Choroid plexus epithelial cell (primary cell): ENCODE data around the gene LTF.

ENCODE experiments used
- DNase-seq: peaks from one replicate; pipeline ENCODE4 v3.0.0-alpha.2; 2010; ENCODE audit warnings: low read depth
- H3K4me3 ChIP-seq: 2 replicates; pipeline ENCODE4 v1.5.1; 2011; ENCODE audit warnings: low read depth, mild to moderate bottlenecking, control low read depth, low read length, moderate library complexity
- TF ChIP-seq, protein P1 (sequence below): conservative IDR thresholded peaks from 2 replicates; pipeline ENCODE4 v1.5.1; 2011; ENCODE audit warnings: low read depth, mild to moderate bottlenecking, control low read depth, inconsistent platforms, low read length, moderate library complexity

LTF gene

DNA sequence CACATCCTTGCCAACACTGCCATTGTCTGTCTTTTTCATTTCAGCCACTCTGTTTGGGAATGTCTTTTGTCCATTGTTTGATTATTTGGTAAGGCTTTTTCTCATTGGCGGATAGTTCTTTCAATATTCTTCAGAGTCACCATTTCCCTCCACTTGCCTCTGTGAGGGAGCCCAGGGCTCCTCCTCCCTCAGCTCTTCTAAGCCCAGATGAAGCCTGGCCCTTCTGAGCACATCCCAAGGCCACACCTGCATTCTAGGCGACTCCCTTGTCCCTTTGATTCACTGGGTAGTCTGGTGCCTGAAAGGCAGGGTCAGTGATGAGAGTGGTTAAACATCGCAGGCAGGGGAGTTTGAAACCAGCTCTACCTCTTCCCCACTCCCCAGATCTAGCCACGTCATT, 12.4 kb upstream of the LTF start:
- no peak for DNase-seq

DNA sequence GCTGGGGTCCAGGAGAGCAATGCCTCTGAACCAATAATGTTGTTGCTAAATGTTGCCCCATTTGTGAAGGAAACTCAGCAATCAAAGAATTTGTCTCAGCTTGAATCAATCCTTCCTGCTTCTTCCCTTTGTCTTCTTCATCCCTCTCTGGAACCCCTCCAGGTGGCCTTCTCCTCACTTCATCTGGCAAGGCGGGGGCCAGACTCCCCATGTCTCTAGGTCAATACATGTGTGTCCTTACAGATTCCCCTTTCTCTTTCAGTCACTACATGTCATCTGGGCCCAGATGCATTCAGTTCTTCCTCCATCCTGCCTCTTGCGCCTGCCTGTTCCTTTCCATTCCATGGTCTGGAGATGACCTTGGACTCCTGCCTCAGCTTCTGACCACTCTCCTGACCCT, 8.0 kb upstream of the LTF start:
- no peak overlapping the region for H3K4me3 ChIP-seq

More for the DNA sequence above, 12.4 kb upstream of the LTF start:
- TF ChIP-seq, protein P1, sequence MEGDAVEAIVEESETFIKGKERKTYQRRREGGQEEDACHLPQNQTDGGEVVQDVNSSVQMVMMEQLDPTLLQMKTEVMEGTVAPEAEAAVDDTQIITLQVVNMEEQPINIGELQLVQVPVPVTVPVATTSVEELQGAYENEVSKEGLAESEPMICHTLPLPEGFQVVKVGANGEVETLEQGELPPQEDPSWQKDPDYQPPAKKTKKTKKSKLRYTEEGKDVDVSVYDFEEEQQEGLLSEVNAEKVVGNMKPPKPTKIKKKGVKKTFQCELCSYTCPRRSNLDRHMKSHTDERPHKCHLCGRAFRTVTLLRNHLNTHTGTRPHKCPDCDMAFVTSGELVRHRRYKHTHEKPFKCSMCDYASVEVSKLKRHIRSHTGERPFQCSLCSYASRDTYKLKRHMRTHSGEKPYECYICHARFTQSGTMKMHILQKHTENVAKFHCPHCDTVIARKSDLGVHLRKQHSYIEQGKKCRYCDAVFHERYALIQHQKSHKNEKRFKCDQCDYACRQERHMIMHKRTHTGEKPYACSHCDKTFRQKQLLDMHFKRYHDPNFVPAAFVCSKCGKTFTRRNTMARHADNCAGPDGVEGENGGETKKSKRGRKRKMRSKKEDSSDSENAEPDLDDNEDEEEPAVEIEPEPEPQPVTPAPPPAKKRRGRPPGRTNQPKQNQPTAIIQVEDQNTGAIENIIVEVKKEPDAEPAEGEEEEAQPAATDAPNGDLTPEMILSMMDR = no peak
- H3K4me3 ChIP-seq = no peak overlapping the region

DNA sequence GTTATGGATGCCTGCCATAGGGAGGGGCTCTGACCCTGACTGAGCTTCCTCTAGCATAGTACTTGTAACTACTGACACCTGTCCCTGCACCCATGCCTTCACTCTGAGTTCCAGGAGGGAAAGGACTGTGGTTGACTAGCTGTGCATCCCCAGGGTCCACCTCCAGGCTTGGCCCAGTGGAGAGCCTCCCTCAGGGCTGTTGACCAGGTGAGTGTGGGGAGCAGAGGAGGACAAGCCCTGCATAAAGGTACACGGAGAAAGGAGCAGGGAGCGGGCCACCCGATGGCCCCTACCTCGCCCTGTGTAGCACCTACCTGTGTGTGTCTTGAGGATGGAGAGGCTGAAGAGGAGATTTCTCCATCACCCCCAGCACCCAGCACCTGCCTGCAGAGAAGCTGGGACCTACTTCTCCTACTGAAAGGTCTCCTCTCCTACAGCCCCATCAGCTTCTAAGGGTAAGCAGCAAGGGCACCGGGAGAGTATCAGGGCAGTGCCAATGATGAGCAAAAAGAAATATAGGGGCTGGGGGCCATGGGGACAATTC, 6.7 kb upstream of the LTF start:
- no peak for DNase-seq
- H3K4me3 ChIP-seq = no peak overlapping the region
- TF ChIP-seq, protein P1 = no peak

More for the DNA sequence above, 8.0 kb upstream of the LTF start:
- TF ChIP-seq, protein P1 = no peak
- no peak for DNase-seq

DNA sequence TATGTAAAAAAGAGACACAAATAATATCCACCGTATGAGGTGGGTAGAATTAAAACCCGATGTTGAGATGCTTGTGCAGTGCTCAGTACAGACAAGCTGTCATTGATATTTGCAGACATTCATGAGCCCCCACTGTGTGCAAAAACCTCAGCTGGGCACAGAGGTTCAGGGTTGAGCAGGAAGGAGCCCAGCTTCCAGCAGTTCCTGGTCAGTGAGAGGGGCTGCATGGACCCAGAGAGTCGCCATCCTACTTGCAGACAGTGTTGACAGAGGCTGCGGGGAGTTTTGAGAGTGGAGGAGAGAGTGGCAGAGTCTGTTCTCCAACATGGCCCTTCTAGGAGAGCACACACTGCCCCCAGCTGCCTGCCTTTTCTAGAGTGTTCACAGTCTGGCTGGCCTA, 6.1 kb upstream of the LTF start:
- TF ChIP-seq, protein P1 = no peak
- no peak overlapping the region for H3K4me3 ChIP-seq
- no peak for DNase-seq

DNA sequence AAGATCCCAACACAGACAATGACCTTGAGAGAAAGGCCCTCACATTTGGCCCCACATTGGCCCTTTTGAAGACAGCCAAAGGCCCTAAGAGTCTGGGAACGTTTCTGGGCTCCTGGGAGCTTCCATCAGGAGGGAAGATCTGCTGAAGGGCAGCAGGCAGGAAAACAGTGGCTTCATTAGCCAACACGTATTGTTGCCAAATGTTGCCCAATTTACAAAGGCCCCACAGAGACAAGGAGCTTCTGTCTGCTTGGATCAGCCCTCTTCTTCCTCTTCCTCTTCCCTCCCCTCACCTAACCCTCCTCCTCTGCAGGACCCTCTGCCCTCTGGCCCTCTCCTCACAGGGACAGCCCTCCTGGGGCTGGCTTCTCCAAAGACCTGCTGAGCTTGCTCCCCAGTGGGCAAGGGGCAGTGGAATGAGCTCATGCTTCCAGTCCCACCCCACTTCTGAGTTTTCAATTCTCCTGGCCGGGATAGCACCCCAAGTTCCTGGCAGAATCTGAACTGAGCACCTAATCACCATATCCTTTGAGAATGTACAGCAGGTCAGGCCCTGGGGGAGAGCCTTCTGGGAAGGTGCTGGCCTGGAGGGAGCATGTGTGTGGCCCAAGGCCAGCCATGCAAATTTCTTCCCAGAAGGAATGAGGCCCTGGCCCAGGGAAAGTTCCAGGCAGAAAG, 5.1 kb upstream of the LTF start:
- TF ChIP-seq, protein P1 = no peak
- DNase-seq = no peak
- no peak overlapping the region for H3K4me3 ChIP-seq

DNA sequence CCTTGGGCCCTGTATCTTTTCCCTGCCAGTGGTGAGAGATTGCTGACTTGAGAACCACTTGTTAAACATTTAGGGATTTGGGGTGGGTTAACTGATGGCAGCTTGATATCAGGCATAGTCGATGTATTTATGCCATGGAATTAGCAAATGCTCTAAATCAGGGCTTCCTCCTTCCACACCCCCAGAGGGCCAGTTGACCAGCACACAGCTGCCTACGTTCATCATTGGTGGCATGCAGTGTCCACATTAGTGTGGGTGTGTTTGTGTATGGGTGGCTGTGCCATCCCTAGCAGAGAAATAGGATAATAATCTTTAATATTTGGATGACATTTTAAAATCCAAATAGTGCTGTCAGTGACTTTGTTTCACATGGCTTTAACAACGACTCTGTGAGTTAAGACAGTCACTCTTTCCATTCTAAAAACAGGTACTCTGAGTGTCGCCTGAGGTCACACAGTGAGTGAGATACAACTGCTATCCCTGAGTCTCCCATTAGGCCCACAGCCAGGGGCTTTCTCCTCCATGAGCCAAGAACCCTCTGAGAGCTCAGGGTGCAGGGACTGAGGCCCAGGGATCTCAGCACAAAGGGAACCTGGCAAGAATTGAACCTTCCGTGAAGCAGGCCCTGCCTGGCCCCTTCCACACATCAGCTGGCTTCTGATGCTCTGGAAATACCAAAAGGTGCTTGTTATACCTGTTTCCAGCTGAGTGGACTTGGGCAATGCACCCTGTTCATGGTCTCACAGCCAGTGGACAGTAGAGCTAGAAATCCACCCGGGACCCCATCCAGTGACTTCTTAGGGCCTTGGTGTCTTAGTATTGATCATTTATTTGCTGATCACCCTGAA, 4.3 kb upstream of the LTF start:
- no peak overlapping the region for H3K4me3 ChIP-seq
- TF ChIP-seq, protein P1 = no peak
- DNase-seq = no peak
